K562 (cell line): ENCODE data around the gene UBFD1. TPM values are rescaled to one million over a fixed set of nuclear protein-coding genes. Genes with fewer than 3 reads are reported as not detected.

Source experiments
- ATAC-seq: fragments of 200-7000 bp; cut with Tn5 transposase; 3 replicates; pipeline ENCODE4 v1.9.1; 2020; ENCODE audit warnings: moderate library complexity
- BruUV-seq: library from RNA; stranded (reverse); fragments of 400-500 nt; replicated peaks from 2 replicates; lab custom pipeline; 2021; lab: Mats Ljungman, UMichigan
- CTCF ChIA-PET: fragments of 300-600 bp; formaldehyde crosslinking; extraction: SDS; loops from one replicate; lab custom pipeline; 2021; ENCODE audit warnings: low intra/inter-chr PET ratio; lab: Yijun Ruan, JAX
- POLR2A ChIA-PET: fragments of 300-600, 350-650 bp; sonication (Branson Sonifier 250); formaldehyde crosslinking; extraction: SDS; loops from one replicate; lab custom pipeline; 2021; ENCODE audit warnings: antibody characterized with exemption, inconsistent platforms; lab: Yijun Ruan, JAX
- DNase-seq, 4 experiments: peaks; one replicate each; pipeline versions ENCODE4 v3.0.0 to v3.0.0-alpha.2; 2011 to 2018; ENCODE audit warnings: low spot score in 3 of 4, mixed read lengths in 3 of 4; ENCODE audit errors: extremely low read depth in 1 of 4
- FAIRE-seq: peaks from 2 replicates; lab custom pipeline; 2011; peaks lifted over from hg19 to GRCh38; lab: Jason Lieb, UNC
- H2AFZ ChIP-seq: 2 replicates; pipeline ENCODE4 v1.6.0; 2011; ENCODE audit warnings: low read depth, low read length, control low read depth, inconsistent platforms
- H3K27ac ChIP-seq: fragments of 200-600 bp; 3 replicates; pipeline ENCODE4 v1.8.0; 2011; ENCODE audit warnings: low read depth, mild to moderate bottlenecking, control low read depth, inconsistent platforms, low read length, moderate library complexity, mixed read lengths; ENCODE audit errors: extremely low read depth
- H3K27me3 ChIP-seq, 2 experiments: fragments of 300-600 bp in 1 of 2; 2 replicates in 1 of 2; 3 replicates in 1 of 2; pipeline versions ENCODE4 v1.6.0 to v1.8.0; 2011; ENCODE audit warnings: inconsistent platforms in 2 of 2, low read length in 2 of 2, mild to moderate bottlenecking in 1 of 2, mixed read lengths in 1 of 2, moderate library complexity in 1 of 2; ENCODE audit not compliant: control insufficient read depth in 2 of 2, insufficient read depth in 2 of 2
- H3K36me3 ChIP-seq: fragments of 300-600 bp; 3 replicates; pipeline ENCODE4 v1.8.0; 2011; ENCODE audit warnings: mild to moderate bottlenecking, low read length, inconsistent platforms; ENCODE audit not compliant: control insufficient read depth, insufficient read depth
- H3K4me1 ChIP-seq, 2 experiments: fragments of 200-600 bp in 1 of 2; replicated peaks in 1 of 2; 2 replicates in 1 of 2; 3 replicates in 1 of 2; pipeline versions ENCODE4 v1.5.1 to v1.8.0; 2011; ENCODE audit warnings: inconsistent platforms in 2 of 2, low read length in 2 of 2, mild to moderate bottlenecking in 1 of 2, mixed read lengths in 1 of 2, moderate library complexity in 1 of 2; ENCODE audit not compliant: control insufficient read depth in 2 of 2, insufficient read depth in 2 of 2
- H3K4me2 ChIP-seq: 2 replicates; pipeline ENCODE4 v1.6.1; 2011; ENCODE audit warnings: low read length, control low read depth, inconsistent platforms, mixed read lengths; ENCODE audit not compliant: insufficient read depth
- H3K4me3 ChIP-seq: fragments of 200-600 bp; sonication (generic), shearing (Covaris generic); 2 replicates; pipeline ENCODE4 v1.5.1; 2016; ENCODE audit warnings: control low read depth, inconsistent platforms
- H3K79me2 ChIP-seq: fragments of 200-600 bp; 3 replicates; pipeline ENCODE4 v1.8.0; 2011; ENCODE audit warnings: low read length, inconsistent platforms; ENCODE audit not compliant: control insufficient read depth, insufficient read depth
- H3K9ac ChIP-seq, 2 experiments: 2 replicates each; pipeline versions ENCODE4 v1.6.0 to v1.6.1; 2011; ENCODE audit warnings: low read depth in 2 of 2, low read length in 2 of 2, control low read depth in 1 of 2, inconsistent platforms in 1 of 2, mild to moderate bottlenecking in 1 of 2, mixed read lengths in 1 of 2; ENCODE audit not compliant: insufficient read depth in 1 of 2
- H3K9me1 ChIP-seq: one replicate; pipeline ENCODE4 v1.6.0; 2011; ENCODE audit warnings: inconsistent platforms, mild to moderate bottlenecking, low read length, moderate library complexity; ENCODE audit not compliant: control insufficient read depth, insufficient read depth
- H3K9me3 ChIP-seq: replicated peaks from 2 replicates; pipeline ENCODE4 v1.5.1; 2011; ENCODE audit warnings: low read depth, low read length, inconsistent platforms; ENCODE audit not compliant: control insufficient read depth, insufficient read depth
- H4K20me1 ChIP-seq: replicated peaks from 2 replicates; pipeline ENCODE4 v1.6.1; 2011; ENCODE audit warnings: low read length, inconsistent platforms, mixed read lengths; ENCODE audit not compliant: control insufficient read depth, insufficient read depth
- ARID1B ChIP-seq: fragments of 450-650 bp; IDR thresholded peaks from 2 replicates; pipeline ENCODE4 v1.6.1; 2016; ENCODE audit warnings: antibody characterized with exemption, mild to moderate bottlenecking, inconsistent platforms
- ELF4 ChIP-seq: fragments of 450-650 bp; formaldehyde crosslinking; IDR thresholded peaks from 2 replicates; pipeline ENCODE4 v1.4.0; 2022; ENCODE audit warnings: missing genetic modification characterization
- HDAC2 ChIP-seq: fragments of 450-650 bp; IDR thresholded peaks from 2 replicates; pipeline ENCODE4 v1.6.1; 2016; ENCODE audit warnings: mild to moderate bottlenecking
- NR2F6 ChIP-seq: fragments of 450-650 bp; formaldehyde crosslinking; IDR thresholded peaks from 2 replicates; pipeline ENCODE4 v1.4.0; 2020; ENCODE audit warnings: mild to moderate bottlenecking
- PHB2 ChIP-seq: fragments of 450-650 bp; IDR thresholded peaks from 2 replicates; pipeline ENCODE4 v1.6.1; 2017; ENCODE audit warnings: low read depth
- RBM17 ChIP-seq: fragments of 200-400 bp; formaldehyde crosslinking; IDR thresholded peaks from 2 replicates; pipeline ENCODE4 v1.6.1; 2017; ENCODE audit warnings: low read depth, mild to moderate bottlenecking, low read length, borderline replicate concordance
- RFX5 ChIP-seq: IDR thresholded peaks from 2 replicates; pipeline ENCODE4 v1.6.1; 2011; ENCODE audit warnings: low read depth, mild to moderate bottlenecking, improper control_type of control experiment, low read length
- TCFL5 ChIP-seq: fragments of 250-450 bp; sonication (Bioruptor Pico); conservative IDR thresholded peaks from 2 replicates; pipeline ENCODE4 v1.6.1; 2021; ENCODE audit warnings: mild to moderate bottlenecking, moderate library complexity, matching md5 sums
- XRCC4 ChIP-seq: IDR thresholded peaks from one replicate; pipeline ENCODE4 v1.6.1; 2011; ENCODE audit not compliant: insufficient read depth, insufficient read length; ENCODE audit errors: extremely low read depth
- XRCC5 ChIP-seq: fragments of 200-400 bp; formaldehyde crosslinking; IDR thresholded peaks from 2 replicates; pipeline ENCODE4 v1.6.1; 2017; ENCODE audit warnings: low read depth, mild to moderate bottlenecking, low read length
- ZC3H8 ChIP-seq: fragments of 450-650 bp; IDR thresholded peaks from 2 replicates; pipeline ENCODE4 v1.6.1; 2017
- ZNF146 ChIP-seq: IDR thresholded peaks from one replicate; pipeline ENCODE4 v1.6.1; 2018; ENCODE audit warnings: missing compliant biosample characterization; ENCODE audit not compliant: unreplicated experiment
- ZNF79 ChIP-seq: fragments of 250-450 bp; sonication (Bioruptor Pico); IDR thresholded peaks from 2 replicates; pipeline ENCODE4 v1.4.0; 2020; ENCODE audit warnings: low read depth, mild to moderate bottlenecking, moderate library complexity
- WGBS: fragments of 100-300 bp; shearing (Covaris generic); methylation state at CpG from one replicate; pipeline ENCODE4 v1.1.6; 2016; ENCODE audit warnings: low coverage, mixed read lengths; ENCODE audit not compliant: insufficient coverage; ENCODE audit errors: missing lambda C conversion rate; 5-methylcytosine and 5-hydroxymethylcytosine counted together
- in situ Hi-C: fragments of 300-500 bp; cut with MboI; formaldehyde crosslinking; loops from 4 replicates; pipeline ENCODE4 v1.15.0; 2018; ENCODE audit warnings: inconsistent platforms, mixed read lengths
- intact Hi-C: fragments of 100-400 bp; cut with micrococcal nuclease; formaldehyde crosslinking; loops from 2 replicates; pipeline ENCODE4 v1.14.2; 2022
- polyA plus RNA-seq, 8 experiments: library from polyadenylated mRNA; depleted of rRNA in 4 of 8; stranded (reverse) in 5 of 8; unstranded in 3 of 8; fragments of >200 nt; fragmentation: Nextera tagmentation in 2 of 8; fragmentation: Illumina TruSeq in 1 of 8; extraction: Ambion mirVana in 2 of 8; extraction: Trizol in 1 of 8; gene quantifications; 2 replicates each; pipeline versions ENCODE4 v1.2.1 to v1.2.3, GENCODE V29; 2011 to 2014; ENCODE audit warnings: inconsistent platforms in 1 of 8, missing spikeins in 1 of 8
- total RNA-seq, 7 experiments: library from RNA; depleted of rRNA in 6 of 7; stranded (reverse); fragments of >200 nt in 6 of 7; fragmentation: Illumina TruSeq in 2 of 7; extraction: Trizol in 2 of 7; gene quantifications; 2 replicates each; pipeline versions ENCODE4 v1.2.1 to v1.2.3, GENCODE V29; 2011 to 2021; ENCODE audit warnings: low replicate concordance in 1 of 7

UBFD1 gene
- total and polyA plus RNA-seq, 9 of the 15 experiments (the other 6 are each of a cell fraction or from before 2014, with no cell fraction given): 10.7 to 66.2 (median 34.0) TPM

GRCh38 chr16:23564575-23565363, 7.2 kb downstream of the UBFD1 start:
- Histone ChIP-seq H3K36me3 (peaks cover 94% of the 10 kb centered on the region), H3K4me2 (no peak overlapping the region), H3K27me3 (no peaks in the 10 kb centered on the region), H4K20me1 (no peaks in the 10 kb centered on the region), H3K79me2 (peaks cover 13% of the 10 kb centered on the region), H3K9ac (no peak overlapping the region), H3K9me1 (no peaks in the 10 kb centered on the region), H3K4me1 (no peaks in the 10 kb centered on the region), H3K27ac (no peak overlapping the region), H3K4me3 (no peak overlapping the region), H3K9me3 (no peaks in the 10 kb centered on the region), H2AFZ (no peak overlapping the region)
- TF ChIP-seq ARID1B: no peak
- TF ChIP-seq ZC3H8: no peak
- TF ChIP-seq ZNF146 (CRISPR knock-in tag): no peak
- TF ChIP-seq ELF4 (CRISPR knock-in tag): no peak
- no peak for TF ChIP-seq HDAC2
- TF ChIP-seq XRCC4: no peak
- TF ChIP-seq RBM17: no peak
- TF ChIP-seq XRCC5: no peak
- no peak for TF ChIP-seq RFX5
- TF ChIP-seq TCFL5: no peak
- no peak for TF ChIP-seq ZNF79 (CRISPR knock-in tag)
- TF ChIP-seq PHB2: no peak
- no peak for TF ChIP-seq NR2F6 (CRISPR knock-in tag)
- ChIA-PET POLR2A (interaction anchor here (0.7 to 1.0 kb wide), 2 partner anchors 10 to 21 kb away, joined by 3 read pairs; no protein-coding TSS in a partner anchor), CTCF (no interaction called here)
- WGBS: 96% methylated on average over 9 of the region's 9 CpGs
- no TSS peak for BruUV-seq
- FAIRE-seq (no peak), DNase-seq (no peak), ATAC-seq (no peak)
- intact Hi-C loops: no loop called here
- in situ Hi-C loops: no loop called here
